ENCODE results near the gene C14orf119.

The C14orf119 gene

DNA sequence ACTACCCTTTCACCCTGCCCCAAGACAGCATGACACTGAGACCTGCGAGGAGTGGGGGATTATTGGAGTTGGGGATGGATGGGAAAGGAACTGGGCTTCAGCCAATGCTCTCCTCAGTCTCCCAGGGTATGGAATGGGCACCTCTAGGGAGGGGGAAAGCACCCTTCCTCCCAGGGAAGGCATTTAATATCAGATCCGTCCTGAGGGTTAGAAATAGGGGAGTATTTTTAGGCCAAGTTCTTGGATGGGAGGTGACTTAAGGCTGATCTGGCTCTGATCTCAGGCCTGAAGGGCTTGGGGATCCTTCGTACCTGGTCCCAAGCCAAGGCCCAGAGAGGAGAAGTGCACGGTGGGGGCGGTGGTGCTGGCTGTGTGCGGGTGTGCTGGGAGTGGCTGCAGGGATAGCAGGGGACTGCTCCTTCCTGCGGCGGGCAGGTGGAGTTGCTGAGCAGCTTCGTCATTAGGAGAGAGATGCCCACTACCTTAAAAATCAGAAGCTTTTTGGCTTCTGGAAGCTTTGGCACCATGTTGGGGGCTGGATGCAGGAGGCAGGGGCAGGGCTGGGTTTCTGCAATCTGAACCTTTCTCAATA, 30.7 kb downstream of the C14orf119 start:
- DNase-seq (ENCODE audit: low read depth in 3 of 3, low spot score in 1 of 3) = no peak

DNA sequence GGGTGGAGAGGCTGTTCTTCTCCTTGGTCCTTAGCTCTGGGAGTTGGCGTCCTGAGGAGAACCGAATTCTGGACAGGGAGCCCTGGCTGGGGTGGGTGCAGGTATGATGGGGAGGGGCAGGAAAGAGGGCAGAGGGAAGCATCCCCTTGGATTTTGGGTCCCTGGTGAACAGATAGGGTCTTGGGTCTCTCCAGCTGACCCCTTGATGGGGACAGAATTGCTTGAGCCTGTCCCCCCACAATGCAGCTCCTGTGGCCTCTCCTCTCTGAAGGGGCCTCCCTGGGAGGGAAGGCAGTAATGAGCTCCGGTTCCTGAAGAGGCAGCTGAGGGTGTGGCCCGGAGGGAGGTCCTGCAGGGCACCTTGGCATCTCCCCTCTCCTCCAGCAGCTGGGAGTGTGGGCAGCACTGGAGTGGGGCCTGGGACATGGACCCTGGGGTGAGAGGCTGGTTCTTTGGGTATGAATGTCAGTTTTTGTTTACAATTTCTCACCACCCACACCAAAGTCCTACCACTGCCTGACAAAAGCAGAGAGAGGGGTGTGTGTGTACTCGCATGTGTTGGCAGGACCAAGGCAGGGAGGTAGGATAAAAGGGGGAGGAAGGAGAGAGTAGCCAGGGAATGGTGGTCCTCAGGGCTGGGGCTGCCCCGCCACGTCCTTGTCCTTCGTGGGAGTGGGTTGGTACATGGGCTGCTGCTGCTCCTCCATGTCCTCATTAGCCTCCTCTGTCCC, 31.4 kb downstream of the C14orf119 start:
- no peak for DNase-seq (ENCODE audit: low read depth in 3 of 3, low spot score in 1 of 3)

DNA sequence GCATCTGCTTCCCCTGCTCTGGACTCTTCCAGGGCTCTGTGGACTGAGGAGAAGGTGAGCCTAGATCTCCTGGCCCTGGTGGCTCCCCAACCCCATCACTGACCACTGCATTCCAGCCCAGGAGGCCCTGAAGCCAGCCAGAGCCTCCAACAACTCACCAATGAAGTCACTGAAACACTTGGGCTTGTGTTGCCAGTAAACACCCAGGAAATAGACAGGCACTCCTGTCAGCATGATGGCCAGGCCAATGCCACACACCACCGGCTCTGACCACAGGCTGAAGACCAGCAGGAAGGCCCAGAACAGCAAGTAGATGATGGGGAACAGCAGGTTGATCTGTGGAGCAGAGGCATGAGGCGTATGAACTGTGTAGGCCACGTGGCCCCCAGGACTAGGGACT, 32.6 kb downstream of the C14orf119 start:
- no peak for DNase-seq (ENCODE audit: low read depth in 3 of 3, low spot score in 1 of 3)

DNA sequence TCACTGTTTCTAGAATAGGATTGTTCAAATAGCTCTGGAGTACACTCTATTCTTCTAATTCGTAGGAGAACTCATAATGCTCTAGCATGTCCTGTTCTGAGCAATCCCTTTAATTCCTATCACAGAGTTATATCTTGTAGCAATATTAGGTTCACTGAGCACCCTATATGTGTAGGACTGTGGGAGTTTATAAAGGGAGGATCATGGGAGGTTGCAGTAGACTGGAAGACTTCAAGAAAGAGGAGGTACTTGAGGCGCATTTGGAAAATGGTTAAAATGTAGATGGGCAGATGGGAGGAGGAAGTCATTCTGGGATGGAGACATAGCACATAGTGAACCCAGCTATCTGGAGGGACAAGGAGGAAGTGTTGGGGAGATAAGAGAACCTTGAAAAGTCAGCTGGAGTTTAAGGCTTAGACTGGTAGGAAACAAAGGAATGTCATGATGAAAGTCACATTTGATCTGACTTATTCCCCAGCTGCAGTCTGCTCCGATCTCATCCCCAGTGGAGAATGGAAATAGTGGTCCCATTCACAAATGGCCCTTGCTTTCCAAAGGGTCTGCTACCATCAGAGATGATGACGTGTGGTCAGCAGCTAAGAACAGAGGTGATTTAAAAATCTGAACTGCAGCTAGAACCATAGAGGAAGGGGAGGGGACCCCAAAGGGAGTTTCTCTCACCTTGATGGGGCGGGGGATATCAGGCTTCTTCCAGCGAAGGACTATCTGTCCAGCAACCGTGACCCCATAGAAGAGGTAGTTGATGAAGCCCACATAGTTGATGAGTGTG, 33.9 kb downstream of the C14orf119 start:
- no peak for DNase-seq (ENCODE audit: low read depth in 3 of 3, low spot score in 1 of 3)

DNA sequence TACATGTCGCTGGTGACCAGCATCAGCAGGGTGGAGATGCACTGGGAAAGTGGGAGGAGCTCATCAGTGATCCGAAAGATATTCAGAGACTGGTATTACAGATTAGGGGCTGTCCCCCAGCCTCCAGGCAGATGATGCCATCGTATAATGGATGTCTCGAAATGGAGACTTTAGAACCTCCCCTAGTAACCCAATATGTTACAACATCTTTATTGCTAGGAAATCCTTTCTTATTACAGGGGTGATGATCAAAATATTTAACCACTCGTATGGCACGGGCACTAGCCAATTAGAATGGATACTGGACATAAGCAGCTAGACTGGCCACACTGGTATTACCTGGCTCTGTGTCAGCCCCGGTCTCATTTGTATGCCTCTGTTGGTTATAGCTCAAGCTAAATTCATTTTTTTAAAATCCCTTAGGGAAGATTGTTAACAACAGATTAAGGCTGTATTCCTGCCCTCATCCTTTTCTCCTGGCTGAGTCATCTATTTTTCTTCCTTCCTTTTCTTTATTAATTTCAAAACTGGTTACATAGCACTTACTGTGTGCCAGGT, 34.5 kb downstream of the C14orf119 start:
- DNase-seq (ENCODE audit: low read depth in 3 of 3, low spot score in 1 of 3) = no peak

DNA sequence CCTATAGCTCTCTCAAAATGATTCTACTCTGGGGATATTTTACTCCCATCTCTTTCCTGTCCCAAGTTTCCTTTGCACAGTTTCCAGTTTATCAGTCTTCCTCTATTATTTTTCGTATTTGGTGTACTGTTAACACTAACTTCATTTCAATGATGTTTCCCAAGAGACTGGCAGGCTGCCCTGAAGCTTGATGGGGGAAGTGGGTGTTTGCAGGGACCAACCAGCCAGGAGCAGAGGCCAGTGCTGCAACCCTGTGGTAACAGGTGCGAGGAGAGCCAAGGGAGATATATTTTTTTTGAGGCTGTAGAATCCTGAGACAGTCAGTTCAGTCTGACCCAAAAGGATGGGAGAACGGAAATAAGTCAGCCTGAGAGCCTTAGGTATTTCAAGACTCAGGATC, 35.6 kb downstream of the C14orf119 start:
- DNase-seq (ENCODE audit: low read depth in 3 of 3, low spot score in 1 of 3) = no peak

DNA sequence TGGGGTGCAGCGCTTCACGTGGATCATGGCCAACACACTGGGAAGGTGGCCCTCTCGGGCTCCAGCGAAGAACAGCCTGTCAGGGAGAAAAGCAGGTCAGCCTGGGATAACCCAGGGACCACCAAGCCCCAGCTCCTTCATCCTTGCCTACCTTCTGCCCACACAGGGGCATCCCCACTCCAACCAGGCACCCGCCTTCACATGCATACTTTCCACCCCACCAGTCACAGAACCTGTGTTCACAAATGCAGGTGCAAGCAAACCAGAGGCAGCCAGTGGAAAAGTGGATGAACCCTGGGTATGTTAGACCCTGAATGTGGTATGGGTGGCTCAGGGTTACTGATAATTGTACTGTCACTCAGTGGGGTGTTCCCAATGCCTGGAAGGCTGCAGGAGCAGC, 36.2 kb downstream of the C14orf119 start:
- no peak for DNase-seq (ENCODE audit: low read depth in 3 of 3, low spot score in 1 of 3)

DNA sequence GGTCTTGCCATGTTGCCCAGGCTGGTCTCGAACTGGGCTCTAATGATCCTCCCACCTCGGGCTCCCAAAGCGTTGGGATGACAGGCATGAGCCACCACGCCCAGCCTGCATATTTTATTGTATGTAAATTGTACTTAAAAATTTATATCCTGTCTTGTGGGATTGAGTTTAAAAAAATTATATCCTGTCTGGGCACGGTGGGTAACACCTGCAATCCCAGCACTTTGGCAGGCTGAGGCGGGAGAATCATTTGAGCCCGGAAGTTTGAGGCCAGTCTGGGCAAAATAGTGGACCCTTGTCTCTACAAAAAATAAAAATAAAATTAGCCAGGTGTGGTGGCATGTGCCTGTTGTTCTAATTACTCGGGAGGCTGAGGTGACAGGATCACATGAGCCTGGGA, 37.7 kb downstream of the C14orf119 start:
- DNase-seq (ENCODE audit: low read depth in 3 of 3, low spot score in 1 of 3) = no peak

DNA sequence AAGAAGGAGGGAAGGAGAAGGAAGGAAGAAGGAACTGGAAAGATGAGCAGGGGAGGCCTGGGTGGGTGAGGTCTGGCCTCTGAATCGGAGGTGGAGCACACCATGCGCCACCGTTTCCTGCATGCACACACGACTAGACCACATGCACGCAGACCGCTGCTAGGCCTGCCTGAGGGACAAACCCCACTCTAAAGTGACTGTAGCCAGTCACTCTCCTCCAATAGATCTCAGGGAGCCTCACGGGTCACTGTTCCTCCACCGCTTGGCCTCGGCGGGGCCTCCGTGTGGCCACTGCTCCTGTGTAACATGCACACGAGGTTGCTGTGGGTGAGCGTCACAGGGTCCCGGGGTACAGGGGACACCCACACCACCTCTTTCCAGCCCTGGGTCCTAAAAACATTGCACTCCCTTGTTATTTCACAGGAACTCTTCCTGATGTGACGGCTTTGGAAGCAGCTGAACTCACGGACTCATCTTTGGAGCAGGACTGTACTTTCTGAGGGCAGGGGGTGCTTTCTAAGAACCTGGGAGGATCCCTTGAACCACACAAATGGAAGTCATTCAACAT, 41.3 kb downstream of the C14orf119 start:
- DNase-seq (ENCODE audit: low read depth in 3 of 3, low spot score in 1 of 3) = no peak

DNA sequence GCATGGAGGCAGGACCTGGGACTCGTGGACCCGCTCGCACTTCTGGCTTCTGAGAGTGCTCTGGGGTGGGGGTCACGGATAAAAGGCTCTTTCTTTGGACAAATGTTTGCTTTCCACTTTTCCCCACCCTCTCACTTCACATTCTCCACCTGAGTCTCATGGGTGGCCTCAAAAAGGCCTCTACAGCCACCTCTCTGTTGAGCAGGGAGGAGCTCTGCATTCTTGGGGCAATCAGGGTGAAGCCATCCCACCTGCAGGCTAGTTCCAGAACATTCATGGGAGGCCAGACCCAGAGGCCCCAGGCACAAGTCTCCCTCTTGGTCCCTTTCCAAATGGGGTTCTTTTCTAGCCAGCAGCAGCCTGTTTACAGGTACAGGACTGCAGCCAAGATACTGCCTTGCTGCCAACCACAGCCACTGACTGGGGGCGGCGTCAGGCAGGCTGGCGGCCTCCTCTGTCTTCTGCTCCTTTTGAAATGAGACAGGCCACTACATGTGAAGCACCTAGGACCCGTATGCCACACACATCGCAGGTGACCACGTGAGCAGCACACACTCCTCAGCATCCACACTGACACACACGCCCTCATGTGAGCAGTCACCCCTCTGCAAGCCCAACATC, 42.0 kb downstream of the C14orf119 start:
- DNase-seq (ENCODE audit: low read depth in 3 of 3, low spot score in 1 of 3) = no peak

DNA sequence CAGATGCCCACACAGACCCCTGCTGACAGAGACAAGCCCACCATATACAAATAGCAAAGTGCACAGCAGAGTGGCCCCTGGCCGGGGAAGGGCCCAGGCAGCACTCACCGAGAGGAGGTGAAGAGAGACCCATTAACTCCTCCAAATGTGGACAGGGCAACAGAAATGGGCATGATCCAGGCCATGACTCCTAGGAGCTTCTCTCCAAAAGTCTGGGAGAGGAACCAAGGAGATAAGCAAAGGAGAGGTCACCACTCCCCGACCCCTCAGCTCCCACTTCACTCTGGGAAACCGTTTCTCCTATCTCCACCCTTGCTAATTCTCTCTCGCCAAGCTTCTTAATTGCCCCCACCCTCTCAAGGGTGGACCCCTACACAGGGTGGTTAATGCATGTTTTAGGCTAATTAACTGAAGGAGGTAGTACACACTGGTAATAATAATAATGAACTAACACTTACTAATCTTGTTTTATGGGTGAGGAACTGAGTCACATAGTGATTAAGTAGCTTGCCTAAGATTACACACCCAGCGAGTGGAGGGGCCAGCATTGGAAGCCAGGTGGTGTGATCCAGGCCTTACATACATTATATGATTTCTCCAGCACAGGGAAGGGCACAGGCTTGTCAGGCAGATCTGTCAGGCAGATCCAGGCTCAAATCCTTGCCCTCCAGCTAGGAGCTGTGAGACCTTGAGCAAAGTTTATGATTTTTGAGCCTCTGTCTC, 42.7 kb downstream of the C14orf119 start:
- DNase-seq (ENCODE audit: low read depth in 3 of 3, low spot score in 1 of 3) = no peak

DNA sequence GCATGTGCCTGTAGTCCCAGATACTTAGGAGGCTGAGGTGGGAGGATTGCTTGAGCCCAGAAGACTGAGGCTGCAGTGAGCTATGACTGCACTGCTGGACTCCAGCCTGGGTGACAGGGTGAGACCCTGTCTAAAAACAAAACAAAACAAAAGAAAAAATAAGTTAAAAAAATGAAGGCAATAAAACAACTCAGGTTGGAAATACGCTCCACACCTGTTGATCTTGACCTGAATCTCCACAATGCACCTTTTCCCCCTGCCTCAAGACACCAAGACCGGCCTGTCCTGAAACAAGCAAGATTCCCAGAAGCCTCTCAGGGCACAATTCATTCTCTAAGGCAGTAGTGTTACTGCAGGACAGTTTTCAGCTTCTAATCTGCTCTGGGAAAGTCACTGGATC, 44.6 kb downstream of the C14orf119 start:
- no peak for DNase-seq (ENCODE audit: low read depth in 3 of 3, low spot score in 1 of 3)

DNA sequence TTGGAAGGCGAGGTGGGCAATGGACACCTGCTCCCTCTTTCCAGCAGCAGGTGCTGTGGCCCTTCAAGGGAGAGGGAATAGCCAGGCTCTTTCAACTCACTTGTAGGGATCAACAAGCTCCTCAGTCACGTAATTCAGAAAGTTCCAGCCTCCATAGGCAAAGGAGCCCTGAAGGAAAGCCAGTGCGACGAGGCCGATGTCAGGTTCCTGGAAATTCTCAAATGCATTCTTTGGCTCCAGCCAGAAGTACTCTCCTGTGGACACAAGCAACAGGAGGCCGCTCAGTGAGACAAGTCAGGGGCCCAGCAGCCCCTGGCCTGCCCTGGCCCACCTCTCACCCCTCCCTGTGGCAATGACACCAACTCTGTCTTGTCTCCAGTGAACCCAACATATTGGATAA, 45.1 kb downstream of the C14orf119 start:
- no peak for DNase-seq (ENCODE audit: low read depth in 3 of 3, low spot score in 1 of 3)

DNA sequence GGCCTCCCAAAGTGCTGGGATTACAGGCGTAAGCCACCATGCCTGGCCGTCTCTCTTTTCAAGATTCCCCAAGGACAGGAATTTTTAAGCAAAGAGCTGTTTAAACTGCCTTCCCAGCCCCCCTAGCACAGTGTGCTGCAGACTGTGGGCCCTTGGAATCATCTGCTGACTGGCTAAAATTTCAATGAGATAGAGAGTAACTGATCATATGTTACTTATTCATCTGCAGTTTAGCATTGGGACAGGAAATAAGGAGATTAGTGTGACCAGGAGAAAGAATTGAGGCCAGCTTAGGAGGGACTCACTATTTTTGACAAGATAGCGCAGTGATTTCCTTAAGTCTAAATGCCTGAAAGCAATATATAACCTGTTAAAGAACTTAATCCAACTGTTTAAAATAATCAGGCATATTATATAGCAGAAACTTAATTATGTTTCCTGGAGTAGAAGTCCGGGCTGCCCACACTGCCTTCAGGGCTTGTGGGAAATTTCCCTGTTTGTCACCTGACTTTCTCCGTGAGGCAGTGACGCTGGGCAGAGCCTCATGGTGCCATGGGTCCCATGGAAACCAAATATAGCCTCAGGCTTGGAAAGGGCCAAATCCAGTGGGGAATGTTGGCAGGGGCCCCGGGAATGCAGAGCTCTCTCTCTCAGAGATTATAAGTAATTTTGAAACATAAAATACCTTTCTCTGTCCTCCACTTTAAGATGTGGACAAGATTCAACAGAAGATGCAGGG, 46.6 kb downstream of the C14orf119 start:
- no peak for DNase-seq (ENCODE audit: low read depth in 3 of 3, low spot score in 1 of 3)

DNA sequence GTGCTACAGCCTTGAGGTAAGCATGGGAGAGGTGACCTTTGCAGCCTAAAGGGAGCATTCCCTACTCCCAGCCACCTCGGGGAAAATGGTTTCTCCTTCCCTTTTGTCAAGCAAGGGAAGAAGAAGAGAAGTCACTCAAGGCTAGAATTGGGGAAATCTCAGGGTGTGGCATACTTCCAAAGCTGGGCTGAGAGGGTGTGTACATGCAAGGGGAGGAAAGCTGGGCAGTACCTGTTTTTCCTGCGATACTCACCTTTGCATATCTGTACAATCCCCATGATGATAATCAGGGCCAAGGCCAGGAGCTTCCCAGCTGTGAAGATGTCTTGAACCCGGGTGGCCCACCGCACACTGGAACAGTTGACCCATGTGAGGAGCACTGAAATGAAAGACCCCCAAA, 47.5 kb downstream of the C14orf119 start:
- DNase-seq (ENCODE audit: low read depth in 3 of 3, low spot score in 1 of 3) = no peak

DNA sequence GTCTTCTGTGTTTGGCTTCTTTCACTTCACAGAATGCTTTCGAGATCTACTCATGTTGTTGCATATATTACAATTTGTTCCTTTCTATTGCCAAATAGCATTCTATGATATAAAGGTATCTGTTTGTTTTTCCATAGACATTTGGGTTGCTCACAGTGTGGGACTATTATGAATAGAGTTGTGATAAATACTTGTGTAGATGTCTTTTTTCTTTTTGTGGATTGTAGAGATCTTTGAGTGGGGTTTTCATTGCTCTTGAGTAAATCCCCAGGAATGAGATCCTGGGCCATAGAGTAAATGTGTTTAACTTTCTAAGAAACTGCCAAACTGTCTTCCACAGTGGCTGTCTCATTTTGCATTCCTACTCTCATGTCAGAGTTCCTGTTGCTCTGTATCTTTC, 48.6 kb downstream of the C14orf119 start:
- no peak for DNase-seq (ENCODE audit: low read depth in 3 of 3, low spot score in 1 of 3)

DNA sequence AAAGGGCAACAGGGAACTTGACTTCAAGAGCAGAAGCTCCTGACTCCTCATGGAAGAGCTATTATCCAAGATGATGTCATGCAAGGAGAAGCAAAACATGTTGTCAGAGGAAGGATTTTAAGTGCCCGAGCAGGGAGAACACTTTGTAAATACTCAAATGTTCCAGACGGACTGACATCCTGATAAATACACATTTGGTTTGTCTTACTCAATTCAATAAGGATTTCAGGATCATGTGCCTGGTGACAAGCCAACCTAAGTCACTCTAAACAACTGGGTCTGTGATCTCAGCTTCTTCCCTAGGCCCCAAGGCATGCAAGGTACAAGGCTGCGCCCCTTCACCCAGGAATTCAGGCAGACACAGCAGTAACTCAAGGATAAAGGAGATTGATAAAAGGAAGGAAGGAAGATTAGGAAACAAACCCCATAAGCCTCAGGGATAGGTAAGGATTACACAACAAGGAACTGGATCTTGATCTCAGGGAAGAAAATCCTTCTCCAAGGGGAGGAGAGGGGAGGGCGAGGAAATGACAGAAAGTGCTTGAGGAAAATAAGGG, 50.6 kb downstream of the C14orf119 start:
- no peak for DNase-seq (ENCODE audit: low read depth in 3 of 3, low spot score in 1 of 3)

DNA sequence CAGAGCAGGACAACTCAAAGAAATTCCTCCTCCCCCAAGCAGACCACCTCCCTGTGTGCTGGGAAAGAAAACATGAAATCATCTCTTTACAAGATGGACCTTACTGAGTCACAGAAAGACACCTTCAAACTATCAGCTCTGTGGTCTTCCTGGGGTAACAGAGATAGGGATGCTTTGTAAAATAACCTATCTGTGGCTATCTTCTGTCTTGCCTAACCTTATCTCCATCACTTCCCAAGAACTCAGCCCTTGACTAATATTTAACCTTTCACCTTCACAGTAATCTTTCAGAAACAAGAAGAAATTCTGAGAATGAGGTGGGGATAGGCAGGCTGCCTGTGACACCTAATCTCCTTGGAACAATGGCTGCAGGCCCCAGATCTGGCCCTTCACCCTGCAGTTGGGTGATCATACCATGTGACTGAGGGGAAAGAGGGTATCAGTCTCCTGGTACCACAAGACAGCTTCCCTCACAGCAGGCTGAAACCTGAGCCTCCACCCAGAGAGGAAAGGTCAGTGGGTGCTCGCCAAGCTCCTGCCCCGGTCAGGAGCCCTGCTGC, 51.1 kb downstream of the C14orf119 start:
- no peak for DNase-seq (ENCODE audit: low read depth in 3 of 3, low spot score in 1 of 3)

DNA sequence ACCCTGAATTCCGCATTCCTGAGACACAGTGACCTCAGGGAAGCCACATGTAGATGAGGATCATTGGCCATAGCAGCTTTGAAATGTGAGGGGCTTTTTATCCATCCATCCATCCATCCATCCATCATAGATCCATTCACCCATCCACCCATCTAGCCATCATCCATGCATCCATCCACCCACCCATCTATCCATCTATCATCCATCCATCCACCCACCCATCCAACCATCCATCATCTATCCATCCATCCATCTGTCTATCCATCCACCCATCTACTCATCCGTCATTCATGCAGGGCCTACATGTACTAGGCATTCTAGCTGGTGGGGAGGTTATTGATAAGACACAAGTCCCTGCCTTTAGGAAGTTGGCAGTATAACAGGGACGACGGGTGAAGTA, 51.7 kb downstream of the C14orf119 start:
- no peak for DNase-seq (ENCODE audit: low read depth in 3 of 3, low spot score in 1 of 3)

Data from stimulated activated CD4-positive, alpha-beta T cell treated with anti-CD3 and anti-CD28 coated beads, TNF-alpha, amount 100 ng/mL, for 1 hour (primary cell).